Fibroblast of gingiva (primary cell): ENCODE measurements around the gene FBLN7.
"Not testable (repeated sequence)": the region's sequence is repeated elsewhere in the genome, so short reads cannot be mapped to it uniquely, and the experiment has no call there.

Source experiments
- DNase-seq: peaks from one replicate; pipeline ENCODE4 v3.0.0-alpha.2; 2011; ENCODE audit warnings: low read depth

FBLN7 gene

GRCh38 chr2:112184121-112184520 is 45.9 kb downstream of the FBLN7 start:
- DNase-seq, result no peak

GRCh38 chr2:112185131-112185530 is 46.9 kb downstream of the FBLN7 start:
- no peak for DNase-seq

- no peak for DNase-seq
Observed at GRCh38 chr2:112187046-112187715, 49.0 kb downstream of the FBLN7 start.

GRCh38 chr2:112187805-112188596 is 49.8 kb downstream of the FBLN7 start:
- DNase-seq, result no peak

- DNase-seq, result no peak
Observed at GRCh38 chr2:112189001-112189556, 50.9 kb downstream of the FBLN7 start.

GRCh38 chr2:112194028-112194427 is 55.8 kb downstream of the FBLN7 start:
- no peak for DNase-seq

GRCh38 chr2:112194482-112194881 is 56.3 kb downstream of the FBLN7 start:
- DNase-seq, result no peak

- DNase-seq, result no peak
Observed at GRCh38 chr2:112195167-112195766, 57.1 kb downstream of the FBLN7 start.

- no peak for DNase-seq
Observed at GRCh38 chr2:112195950-112196349, 57.8 kb downstream of the FBLN7 start.

GRCh38 chr2:112197868-112198267 is 59.7 kb downstream of the FBLN7 start:
- DNase-seq, result no peak

- peak; percentile 7 for DNase-seq
Observed at GRCh38 chr2:112198780-112199179, 60.6 kb downstream of the FBLN7 start.

GRCh38 chr2:112199188-112199587 is 61.0 kb downstream of the FBLN7 start:
- no peak for DNase-seq

GRCh38 chr2:112201696-112202430 is 63.7 kb downstream of the FBLN7 start:
- DNase-seq, result no peak

- DNase-seq, result no peak
Observed at GRCh38 chr2:112204411-112204810, 66.2 kb downstream of the FBLN7 start.

- DNase-seq, result not testable (repeated sequence)
Observed at GRCh38 chr2:112207905-112208304, 69.7 kb downstream of the FBLN7 start.

GRCh38 chr2:112216167-112216566 is 78.0 kb downstream of the FBLN7 start:
- DNase-seq, result peak; percentile 10

- no peak for DNase-seq
Observed at GRCh38 chr2:112217854-112218253, 79.7 kb downstream of the FBLN7 start.

GRCh38 chr2:112220186-112220585 is 82.0 kb downstream of the FBLN7 start:
- no peak for DNase-seq

- DNase-seq, result no peak
Observed at GRCh38 chr2:112220831-112221230, 82.6 kb downstream of the FBLN7 start.

GRCh38 chr2:112229348-112229747 is 91.2 kb downstream of the FBLN7 start:
- peak; percentile 77 for DNase-seq

GRCh38 chr2:112230371-112230770 is 92.2 kb downstream of the FBLN7 start:
- DNase-seq, result no peak
